ENCODE data around the gene KLF11. TPM values are rescaled to one million over a fixed set of nuclear protein-coding genes. Genes with fewer than 3 reads are reported as not detected.

KLF11 gene
- total RNA-seq, 2 experiments from 2014 or later = 26.7 to 29.6 TPM

GRCh38 chr2:10047616-10048500, 4.5 kb downstream of the KLF11 start:
- H3K4me1 Mint-ChIP-seq (ENCODE audit: low read depth) = peaks cover 24% of the 10 kb centered on the region
- no peak for TF ChIP-seq CTCF (IDR thresholded peaks at IDR 0.05)
- H3K36me3 ChIP-seq (ENCODE audit: insufficient read depth, low read length) = peaks cover 22% of the 10 kb centered on the region
- H3K27ac Mint-ChIP-seq = no peak overlapping the region
- H3K27ac ChIP-seq (ENCODE audit: low read depth in 1 of 2, low read length in 2 of 2) = no peak overlapping the region
- no peak overlapping the region for H3K4me3 ChIP-seq (ENCODE audit: low read length)
- no peaks in the 10 kb centered on the region for H3K9me3 ChIP-seq (ENCODE audit: control insufficient read depth in 1 of 2, insufficient read depth in 1 of 2, low read length in 2 of 2)
- intact Hi-C loops (cut with DNase I, micrococcal nuclease) = loop anchor here (1.0 to 10.0 kb wide), 9 partner anchors 64 to 1043 kb away; partner anchors contain the start of genes ADAM17 (in 1 of the 2), CPSF3 (in 1 of the 2), IAH1 (in 1 of the 2) and ITGB1BP1 (in 1 of the 2)
- H3K4me1 ChIP-seq (ENCODE audit: insufficient read depth, low read length) = peaks cover 20% of the 10 kb centered on the region
- H3K27me3 ChIP-seq (ENCODE audit: control insufficient read depth in 1 of 2, insufficient read depth in 2 of 2, low read length in 2 of 2) = no peaks in the 10 kb centered on the region
- peaks cover 47% of the 10 kb centered on the region for H3K36me3 Mint-ChIP-seq (ENCODE audit: low read depth)
- POLR2A ChIA-PET = interaction anchor here (0.6 to 3.0 kb wide), 4 partner anchors 63 to 1640 kb away, joined by 3 to 26 read pairs (median 5); no protein-coding TSS in a partner anchor
- H3K9me3 Mint-ChIP-seq = no peaks in the 10 kb centered on the region
- no peaks in the 10 kb centered on the region for H3K27me3 Mint-ChIP-seq
- ATAC-seq (ENCODE audit: poor library complexity) = no peak
- CTCF ChIA-PET = interaction anchor here (0.6 to 9.4 kb wide), 23 partner anchors 9 to 432 kb away, joined by 3 to 107 read pairs (median 4); partner anchors contain the start of gene TAF1B
- H3K4me3 Mint-ChIP-seq = no peak overlapping the region
- no peak for DNase-seq

- H3K27ac ChIP-seq (ENCODE audit: low read depth in 1 of 2, low read length in 2 of 2) = no peak overlapping the region
- H3K4me1 ChIP-seq (ENCODE audit: insufficient read depth, low read length) = peaks cover 19% of the 10 kb centered on the region
- Mint-ChIP-seq H3K27ac (no peak overlapping the region), H3K4me1 (ENCODE audit: low read depth) (peaks cover 23% of the 10 kb centered on the region), H3K4me3 (peak overlapping the region; percentile 3), H3K36me3 (ENCODE audit: low read depth) (peaks cover 54% of the 10 kb centered on the region), H3K27me3 (no peaks in the 10 kb centered on the region), H3K9me3 (no peaks in the 10 kb centered on the region)
- POLR2A ChIA-PET = interaction anchor here (0.6 to 3.0 kb wide), 4 partner anchors 64 to 1641 kb away, joined by 3 to 26 read pairs (median 5); no protein-coding TSS in a partner anchor
- no peak for ATAC-seq (ENCODE audit: poor library complexity)
- no peaks in the 10 kb centered on the region for H3K27me3 ChIP-seq (ENCODE audit: control insufficient read depth in 1 of 2, insufficient read depth in 2 of 2, low read length in 2 of 2)
- peaks cover 24% of the 10 kb centered on the region for H3K36me3 ChIP-seq (ENCODE audit: insufficient read depth, low read length)
- TF ChIP-seq CTCF (IDR thresholded peaks at IDR 0.05) = peak; percentile 82
- H3K9me3 ChIP-seq (ENCODE audit: control insufficient read depth in 1 of 2, insufficient read depth in 1 of 2, low read length in 2 of 2) = no peaks in the 10 kb centered on the region
- DNase-seq = peak in 5 of 14 experiments; percentile 17 to 80 (median 68)
- CTCF ChIA-PET = interaction anchor here (0.6 to 9.4 kb wide), 22 partner anchors 8 to 433 kb away, joined by 3 to 107 read pairs (median 4); partner anchors contain the start of gene TAF1B
- intact Hi-C loops (cut with DNase I, micrococcal nuclease) = loop anchor here (1.0 to 10.0 kb wide), 9 partner anchors 64 to 1044 kb away; partner anchors contain the start of genes ADAM17 (in 1 of the 2), CPSF3 (in 1 of the 2), IAH1 (in 1 of the 2) and ITGB1BP1 (in 1 of the 2)
- no peak overlapping the region for H3K4me3 ChIP-seq (ENCODE audit: low read length)
Measured at GRCh38 chr2:10048501-10049171, 5.3 kb downstream of the KLF11 start.

GRCh38 chr2:10052216-10052615, 8.9 kb downstream of the KLF11 start:
- H3K36me3 Mint-ChIP-seq (ENCODE audit: low read depth) = peaks cover 56% of the 10 kb centered on the region

More at GRCh38 chr2:10052216-10052615, 8.9 kb downstream of the KLF11 start:
- intact Hi-C loops (cut with DNase I, micrococcal nuclease) = no loop called here
- no peak overlapping the region for H3K27ac ChIP-seq (ENCODE audit: low read depth in 1 of 2, low read length in 2 of 2)
- Mint-ChIP-seq H3K27me3 (peaks cover 2% of the 10 kb centered on the region), H3K9me3 (no peaks in the 10 kb centered on the region), H3K4me3 (no peak overlapping the region), H3K27ac (no peak overlapping the region), H3K4me1 (ENCODE audit: low read depth) (peaks cover 6% of the 10 kb centered on the region)
- no peaks in the 10 kb centered on the region for H3K9me3 ChIP-seq (ENCODE audit: control insufficient read depth in 1 of 2, insufficient read depth in 1 of 2, low read length in 2 of 2)
- CTCF ChIA-PET = interaction anchor here (2.2 to 2.3 kb wide), 2 partner anchors 20 to 68 kb away, joined by 9 read pairs; no protein-coding TSS in a partner anchor
- DNase-seq = no peak
- H3K36me3 ChIP-seq (ENCODE audit: insufficient read depth, low read length) = peaks cover 24% of the 10 kb centered on the region
- peaks cover 6% of the 10 kb centered on the region for H3K4me1 ChIP-seq (ENCODE audit: insufficient read depth, low read length)
- POLR2A ChIA-PET = no interaction called here
- no peak for ATAC-seq (ENCODE audit: poor library complexity)
- H3K4me3 ChIP-seq (ENCODE audit: low read length) = no peak overlapping the region
- H3K27me3 ChIP-seq (ENCODE audit: control insufficient read depth in 1 of 2, insufficient read depth in 2 of 2, low read length in 2 of 2) = no peaks in the 10 kb centered on the region
- TF ChIP-seq CTCF (IDR thresholded peaks at IDR 0.05) = no peak

Data from CD4-positive, alpha-beta T cell (primary cell).